Panc1 (cell line): ENCODE data around the gene FIP1L1. TPM values are rescaled to one million over a fixed set of nuclear protein-coding genes. Genes with fewer than 3 reads are reported as not detected.
A peak's percentile ranks its signal among the peaks of the same experiment; 100 is the strongest.

Source experiments
- ATAC-seq: fragments of 200-7000 bp; cut with Tn5 transposase; 2 replicates; pipeline ENCODE4 v1.9.1; 2020; ENCODE audit warnings: mild to moderate bottlenecking, moderate library complexity
- BruUV-seq: library from RNA; stranded (reverse); fragments of 400-500 nt; replicated peaks from 2 replicates; lab custom pipeline; 2021; lab: Mats Ljungman, UMichigan
- CTCF ChIA-PET: fragments of 300-600 bp; sonication (Branson Sonifier 250); formaldehyde crosslinking; loops from one replicate; lab custom pipeline; 2022; ENCODE audit warnings: antibody characterized with exemption; lab: Charles Lee
- POLR2A ChIA-PET: fragments of 300-600 bp; sonication (Branson Sonifier 250); formaldehyde crosslinking; loops from one replicate; lab custom pipeline; 2022; ENCODE audit warnings: antibody characterized with exemption; lab: Charles Lee
- DNase-seq: peaks from one replicate; pipeline ENCODE4 v3.0.0-alpha.2; 2010; ENCODE audit warnings: low read depth, low spot score
- H3K27ac ChIP-seq: 2 replicates; pipeline ENCODE4 v1.5.1; 2011; ENCODE audit warnings: mild to moderate bottlenecking, low read length, inconsistent platforms
- H3K27me3 ChIP-seq: fragments of 200-500 bp; sonication (Bioruptor generic); 2 replicates; pipeline ENCODE4 v1.6.0; 2014; ENCODE audit warnings: low read length, inconsistent platforms; ENCODE audit not compliant: control insufficient read depth, insufficient read depth
- H3K36me3 ChIP-seq: fragments of 200-500 bp; sonication (Bioruptor generic); 2 replicates; pipeline ENCODE4 v1.5.1; 2014; ENCODE audit warnings: inconsistent platforms, mild to moderate bottlenecking, low read length, moderate library complexity; ENCODE audit not compliant: control insufficient read depth, insufficient read depth
- H3K4me1 ChIP-seq: 2 replicates; pipeline ENCODE4 v1.5.1; 2011; ENCODE audit warnings: inconsistent platforms, mild to moderate bottlenecking, low read length, moderate library complexity; ENCODE audit not compliant: control insufficient read depth, insufficient read depth
- H3K4me3 ChIP-seq, 2 experiments: 2 replicates each; pipeline ENCODE4 v1.5.1; 2011 to 2012; ENCODE audit warnings: low read depth in 2 of 2, low read length in 2 of 2, mild to moderate bottlenecking in 2 of 2, inconsistent platforms in 1 of 2, moderate library complexity in 1 of 2
- H3K9me3 ChIP-seq: fragments of 200-500 bp; sonication (Bioruptor generic); 2 replicates; pipeline ENCODE4 v1.5.1; 2014; ENCODE audit warnings: low read depth, mild to moderate bottlenecking, inconsistent platforms, low read length, moderate library complexity; ENCODE audit not compliant: control insufficient read depth, insufficient read depth
- CTCF ChIP-seq: fragments of 450-650 bp; IDR thresholded peaks from 2 replicates; pipeline ENCODE4 v1.5.1; 2017; ENCODE audit warnings: mild to moderate bottlenecking
- POLR2AphosphoS5 ChIP-seq: IDR thresholded peaks from 2 replicates; pipeline ENCODE4 v1.6.1; 2012; ENCODE audit warnings: mild to moderate bottlenecking, low read depth, low read length, moderate library complexity
- REST ChIP-seq, 2 experiments: IDR thresholded peaks; 2 replicates each; pipeline ENCODE4 v1.6.1; 2011 to 2012; ENCODE audit warnings: low read depth in 2 of 2, control low read depth in 1 of 2, low read length in 1 of 2, mild to moderate bottlenecking in 1 of 2, moderate library complexity in 1 of 2; ENCODE audit not compliant: insufficient read depth in 1 of 2
- SIN3A ChIP-seq: IDR thresholded peaks from 2 replicates; pipeline ENCODE4 v1.6.1; 2012; ENCODE audit warnings: low read depth, mild to moderate bottlenecking, low read length, moderate library complexity, borderline replicate concordance; ENCODE audit not compliant: insufficient read depth
- TCF7L2 ChIP-seq: IDR thresholded peaks from 2 replicates; pipeline ENCODE4 v1.6.1; 2011; ENCODE audit warnings: mild to moderate bottlenecking, low read depth, low read length, inconsistent platforms
- in situ Hi-C: cut with HindIII; loops from 2 replicates; pipeline ENCODE4 v1.10.0; 2016; ENCODE audit warnings: low sequenced_read_pairs, low pct_unique_long_range_greater_than_20kb
- intact Hi-C: fragments of 100-400 bp; cut with micrococcal nuclease; formaldehyde crosslinking; loops from one replicate; pipeline ENCODE4 v1.10.0; 2022; ENCODE audit not compliant: unreplicated experiment
- total RNA-seq: library from RNA; stranded (reverse); gene quantifications from one replicate; pipeline ENCODE4 v1.2.1, GENCODE V29; 2021; ENCODE audit not compliant: unreplicated experiment

Gene FIP1L1
- total RNA-seq, 1 experiment from 2014 or later = 35.5 TPM

GRCh38 chr4:53362093-53362492 is 15.3 kb upstream of the FIP1L1 start:
- no peak overlapping the region for H3K4me3 ChIP-seq
- H3K9me3 ChIP-seq = no peaks in the 10 kb centered on the region
- no TSS peak for BruUV-seq
- no peaks in the 10 kb centered on the region; the same call in 1 of the 2 replicates for H3K4me1 ChIP-seq
- ChIA-PET CTCF (no interaction called here), POLR2A (no interaction called here)
- H3K27me3 ChIP-seq = no peaks in the 10 kb centered on the region
- H3K27ac ChIP-seq = no peak overlapping the region
- H3K36me3 ChIP-seq = no peaks in the 10 kb centered on the region; the same call in 1 of the 2 replicates
- ATAC-seq (no peak), DNase-seq (no peak)
- intact Hi-C loops = loop anchor here (10.0 kb wide), 1 partner anchor 347 kb away; no protein-coding TSS in a partner anchor
- in situ Hi-C loops = no loop called here
- TF ChIP-seq REST (IDR thresholded peaks at IDR 0.05; ENCODE audit: insufficient read depth in 1 of 2, low read depth in 2 of 2, low read length in 1 of 2) (no peak), POLR2AphosphoS5 (no peak), SIN3A (no peak), TCF7L2 (no peak), CTCF (no peak)

GRCh38 chr4:53364624-53365023 is 12.8 kb upstream of the FIP1L1 start:
- Histone ChIP-seq H3K27me3 (no peaks in the 10 kb centered on the region; the same call in 1 of the 2 replicates), H3K9me3 (no peaks in the 10 kb centered on the region), H3K36me3 (no peaks in the 10 kb centered on the region; the same call in 1 of the 2 replicates), H3K4me1 (no peaks in the 10 kb centered on the region; the same call in 1 of the 2 replicates), H3K27ac (0 out of 2 replicates have a peak overlapping the region, but pooled peaks have one; percentile 61), H3K4me3 (peak overlapping the region; percentile 89 to 95)
- intact Hi-C loops (loop anchor here (10.0 kb wide), 1 partner anchor 350 kb away; no protein-coding TSS in a partner anchor), in situ Hi-C loops (no loop called here)
- ChIA-PET CTCF (no interaction called here), POLR2A (no interaction called here)
- no TSS peak for BruUV-seq
- TF ChIP-seq TCF7L2 (no peak), REST (IDR thresholded peaks at IDR 0.05; ENCODE audit: insufficient read depth in 1 of 2, low read depth in 2 of 2, low read length in 1 of 2) (no peak), POLR2AphosphoS5 (no peak), CTCF (no peak), SIN3A (no peak)
- DNase-seq (no peak), ATAC-seq (no peak)
